ENCODE results near the gene TBX2. TPM values are rescaled to one million over a fixed set of nuclear protein-coding genes. Genes with fewer than 3 reads are reported as not detected.

The TBX2 gene
- polyA plus RNA-seq, 4 donors: 60.0 to 111 (median 94.8) TPM

GRCh38 chr17:61368049-61368831 lies 31.4 kb upstream of the TBX2 start:
- DNase-seq (ENCODE audit: low read depth in 4 of 4, low spot score in 2 of 4): no peak

DNA sequence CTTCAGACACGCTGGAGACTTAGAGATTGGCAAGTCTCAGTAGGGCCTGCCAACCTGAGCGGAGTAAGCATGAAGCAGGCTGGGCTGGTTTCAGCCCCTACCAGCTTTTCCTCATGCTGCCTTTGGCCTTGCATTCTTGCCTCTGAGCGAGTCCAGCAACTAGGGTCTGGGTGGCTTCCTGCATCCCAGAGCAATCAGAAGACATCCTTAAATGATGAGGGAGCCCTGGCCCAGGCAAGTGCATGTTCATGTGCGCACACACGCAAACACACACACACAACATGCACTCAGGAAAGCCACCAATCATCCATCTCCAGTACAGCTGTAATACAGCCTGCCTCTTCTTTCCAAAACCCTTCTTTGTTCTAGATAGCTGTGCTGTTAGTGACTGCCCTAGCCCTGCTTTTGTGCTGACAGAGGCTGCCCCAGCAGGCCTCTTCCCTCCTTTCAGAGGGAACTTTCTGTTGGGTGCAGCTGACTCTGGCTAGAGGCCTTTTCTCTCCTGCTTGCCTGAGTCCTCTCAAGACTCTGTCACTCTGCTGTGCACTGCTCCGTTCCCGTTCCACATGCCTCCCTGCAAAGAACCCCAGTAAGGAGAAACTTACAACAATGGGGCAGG lies 30.7 kb upstream of the TBX2 start:
- DNase-seq (ENCODE audit: low read depth in 4 of 4, low spot score in 2 of 4): no peak

DNA sequence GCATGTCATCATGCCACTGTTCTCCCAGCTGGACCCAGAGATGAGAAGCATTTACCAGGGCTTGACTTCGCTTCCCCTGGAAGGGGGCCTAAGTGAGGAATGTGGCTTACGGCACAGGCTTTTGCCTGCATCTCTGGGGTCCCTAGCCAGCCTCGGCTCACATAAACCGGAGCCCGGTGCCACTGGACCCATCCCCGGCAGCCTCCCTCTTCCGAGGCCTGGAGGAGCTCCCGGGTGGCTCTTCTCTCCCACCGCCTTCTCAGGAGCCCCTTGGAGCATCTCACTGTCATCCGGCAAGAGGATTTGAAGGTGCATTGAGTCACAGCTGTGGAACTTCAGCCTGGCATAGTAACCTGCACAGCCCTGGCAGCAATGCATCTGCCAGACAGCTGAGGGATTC lies 29.9 kb upstream of the TBX2 start:
- no peak for DNase-seq (ENCODE audit: low read depth in 4 of 4, low spot score in 2 of 4)

- DNase-seq (ENCODE audit: low read depth in 4 of 4, low spot score in 2 of 4): no peak
Observed at GRCh38 chr17:61371179-61371578, 28.5 kb upstream of the TBX2 start.

- no peak for DNase-seq (ENCODE audit: low read depth in 4 of 4, low spot score in 2 of 4)
Observed at GRCh38 chr17:61371606-61372005, 28.0 kb upstream of the TBX2 start.

DNA sequence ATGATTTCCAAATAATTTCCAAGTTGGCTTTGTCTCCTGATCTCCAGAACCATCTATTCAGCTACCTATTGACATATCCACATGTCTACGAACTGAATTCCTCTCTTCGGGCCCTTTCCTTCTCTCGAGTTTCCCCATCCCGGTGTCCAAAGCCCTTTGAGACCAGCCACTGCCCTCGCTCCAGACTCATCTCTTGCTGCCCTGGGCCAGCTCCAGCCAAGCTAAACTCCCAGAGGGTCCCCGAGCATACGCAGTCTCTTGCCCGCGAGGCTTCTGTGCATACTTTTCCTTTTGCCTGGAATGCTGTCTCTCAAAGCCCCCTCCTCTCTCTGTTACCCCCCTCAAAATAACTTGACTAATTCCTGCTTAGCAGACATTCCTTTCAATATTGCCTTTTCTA lies 27.2 kb upstream of the TBX2 start:
- no peak for DNase-seq (ENCODE audit: low read depth in 4 of 4, low spot score in 2 of 4)

- DNase-seq (ENCODE audit: low read depth in 4 of 4, low spot score in 2 of 4): no peak
Observed at GRCh38 chr17:61376931-61377838, 22.5 kb upstream of the TBX2 start.

GRCh38 chr17:61378658-61379456 lies 20.8 kb upstream of the TBX2 start:
- no peak for DNase-seq (ENCODE audit: low read depth in 4 of 4, low spot score in 2 of 4)

GRCh38 chr17:61379457-61380216 lies 20.0 kb upstream of the TBX2 start:
- DNase-seq (ENCODE audit: low read depth in 4 of 4, low spot score in 2 of 4): no peak

GRCh38 chr17:61380217-61380835 lies 19.3 kb upstream of the TBX2 start:
- no peak for DNase-seq (ENCODE audit: low read depth in 4 of 4, low spot score in 2 of 4)

GRCh38 chr17:61380836-61381525 lies 18.7 kb upstream of the TBX2 start:
- DNase-seq (ENCODE audit: low read depth in 4 of 4, low spot score in 2 of 4): no peak

- DNase-seq (ENCODE audit: low read depth in 4 of 4, low spot score in 2 of 4): no peak
Observed at GRCh38 chr17:61381537-61381936, 18.1 kb upstream of the TBX2 start.

- DNase-seq (ENCODE audit: low read depth in 4 of 4, low spot score in 2 of 4): no peak
Observed at GRCh38 chr17:61382796-61383688, 16.6 kb upstream of the TBX2 start.

GRCh38 chr17:61383689-61384201 lies 15.9 kb upstream of the TBX2 start:
- DNase-seq (ENCODE audit: low read depth in 4 of 4, low spot score in 2 of 4): no peak

GRCh38 chr17:61384354-61384691 lies 15.3 kb upstream of the TBX2 start:
- no peak for DNase-seq (ENCODE audit: low read depth in 4 of 4, low spot score in 2 of 4)

GRCh38 chr17:61384692-61385576 lies 14.7 kb upstream of the TBX2 start:
- no peak for DNase-seq (ENCODE audit: low read depth in 4 of 4, low spot score in 2 of 4)
